H1 (cell line): ENCODE measurements around the gene DUOXA1.

Experiments
- BRCA1 ChIP-seq: IDR thresholded peaks from 2 replicates; pipeline ENCODE4 v1.6.1; 2012; ENCODE audit warnings: low read depth, low read length, improper control_type of control experiment
- CTCF ChIP-seq, 3 experiments: IDR thresholded peaks; 1 replicate in 2 of 3; 2 replicates in 1 of 3; pipeline versions ENCODE4 v1.5.1 to v1.6.1; 2011; ENCODE audit warnings: low read length in 3 of 3, mild to moderate bottlenecking in 3 of 3, inconsistent platforms in 2 of 3, low read depth in 1 of 3, moderate library complexity in 1 of 3; ENCODE audit not compliant: insufficient read depth in 1 of 3; ENCODE audit errors: control extremely low read depth in 1 of 3
- EP300 ChIP-seq, 2 experiments: IDR thresholded peaks; 1 replicate in 1 of 2; 2 replicates in 1 of 2; pipeline ENCODE4 v1.6.1; 2011 to 2012; ENCODE audit warnings: low read depth in 2 of 2, low read length in 2 of 2, mild to moderate bottlenecking in 2 of 2, borderline replicate concordance in 1 of 2, inconsistent platforms in 1 of 2, moderate library complexity in 1 of 2
- GABPA ChIP-seq: IDR thresholded peaks from 2 replicates; pipeline ENCODE4 v1.6.1; 2011; ENCODE audit warnings: mild to moderate bottlenecking, low read length, moderate library complexity, borderline replicate concordance; ENCODE audit not compliant: insufficient read depth
- JUN ChIP-seq: IDR thresholded peaks from 2 replicates; pipeline ENCODE4 v1.6.1; 2011; ENCODE audit warnings: low read depth, mild to moderate bottlenecking, improper control_type of control experiment, low read length
- JUND ChIP-seq: IDR thresholded peaks from 2 replicates; pipeline ENCODE4 v1.6.1; 2011; ENCODE audit warnings: mild to moderate bottlenecking, improper control_type of control experiment, low read length
- POLR2A ChIP-seq, 2 experiments: IDR thresholded peaks; 1 replicate in 1 of 2; 2 replicates in 1 of 2; pipeline ENCODE4 v1.6.1; 2011; ENCODE audit warnings: low read depth in 2 of 2, low read length in 2 of 2, mild to moderate bottlenecking in 2 of 2; ENCODE audit errors: control extremely low read depth in 1 of 2
- POU5F1 ChIP-seq: IDR thresholded peaks from 2 replicates; pipeline ENCODE4 v1.6.1; 2011; ENCODE audit warnings: low read depth, mild to moderate bottlenecking, low read length, moderate library complexity
- TAF7 ChIP-seq: optimal IDR thresholded peaks from 2 replicates; pipeline ENCODE3; 2011; ENCODE audit warnings: low read depth, mild to moderate bottlenecking, inconsistent platforms, low read length, moderate library complexity, borderline replicate concordance
- TCF12 ChIP-seq: IDR thresholded peaks from 2 replicates; pipeline ENCODE4 v1.6.1; 2011; ENCODE audit warnings: low read depth, mild to moderate bottlenecking, low read length
- USF2 ChIP-seq: IDR thresholded peaks from 2 replicates; pipeline ENCODE4 v1.6.1; 2011; ENCODE audit warnings: low read length, improper control_type of control experiment

- TF ChIP-seq JUND: no peak
- TF ChIP-seq POLR2A (IDR thresholded peaks at IDR 0.05; ENCODE audit: control extremely low read depth in 1 of 2, low read depth in 2 of 2, low read length in 2 of 2): no peak
- no peak for TF ChIP-seq TAF7
- no peak for TF ChIP-seq CTCF (IDR thresholded peaks at IDR 0.05; ENCODE audit: control extremely low read depth in 1 of 3, insufficient read depth in 1 of 3, low read depth in 1 of 3, low read length in 3 of 3)
- no peak for TF ChIP-seq BRCA1
- no peak for TF ChIP-seq POU5F1
- no peak for TF ChIP-seq EP300 (IDR thresholded peaks at IDR 0.05; ENCODE audit: borderline replicate concordance in 1 of 2, low read depth in 2 of 2, low read length in 2 of 2)
- no peak for TF ChIP-seq JUN
- TF ChIP-seq TCF12: no peak
- TF ChIP-seq USF2: no peak
- no peak for TF ChIP-seq GABPA
Observed at GRCh38 chr15:45149060-45149459, 19.4 kb upstream of the DUOXA1 start.
